ENCODE data around the gene RAB24. TPM values are rescaled to one million over a fixed set of nuclear protein-coding genes. Genes with fewer than 3 reads are reported as not detected.

RAB24 gene
- total and polyA plus RNA-seq, 2 donors (not counting 1 experiment from before 2014, with no cell fraction given), result 25.9 to 34.2 TPM

DNA sequence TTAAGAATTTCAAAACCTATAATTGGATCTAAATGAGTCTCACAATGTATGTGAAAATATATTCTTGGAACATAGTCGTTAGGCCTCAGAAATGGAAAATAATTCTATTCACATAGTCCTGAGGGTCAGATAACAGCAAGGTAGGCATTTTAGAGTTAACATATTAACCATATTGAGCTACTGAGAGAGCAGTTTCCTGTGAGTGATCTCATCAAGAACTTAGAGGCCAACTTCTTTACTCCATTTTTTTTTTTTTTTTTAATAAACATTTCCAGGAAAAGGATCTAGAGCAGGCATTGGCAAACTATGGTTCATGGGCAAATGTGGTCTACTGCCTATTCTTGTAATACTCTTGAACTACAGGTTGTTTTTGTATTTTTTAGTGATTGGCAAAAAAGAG is 26.6 kb downstream of the RAB24 start:
- H3K4me2 ChIP-seq (ENCODE audit: extremely low read depth, insufficient read depth, low read length), result no peak overlapping the region
- TF ChIP-seq, protein P1, sequence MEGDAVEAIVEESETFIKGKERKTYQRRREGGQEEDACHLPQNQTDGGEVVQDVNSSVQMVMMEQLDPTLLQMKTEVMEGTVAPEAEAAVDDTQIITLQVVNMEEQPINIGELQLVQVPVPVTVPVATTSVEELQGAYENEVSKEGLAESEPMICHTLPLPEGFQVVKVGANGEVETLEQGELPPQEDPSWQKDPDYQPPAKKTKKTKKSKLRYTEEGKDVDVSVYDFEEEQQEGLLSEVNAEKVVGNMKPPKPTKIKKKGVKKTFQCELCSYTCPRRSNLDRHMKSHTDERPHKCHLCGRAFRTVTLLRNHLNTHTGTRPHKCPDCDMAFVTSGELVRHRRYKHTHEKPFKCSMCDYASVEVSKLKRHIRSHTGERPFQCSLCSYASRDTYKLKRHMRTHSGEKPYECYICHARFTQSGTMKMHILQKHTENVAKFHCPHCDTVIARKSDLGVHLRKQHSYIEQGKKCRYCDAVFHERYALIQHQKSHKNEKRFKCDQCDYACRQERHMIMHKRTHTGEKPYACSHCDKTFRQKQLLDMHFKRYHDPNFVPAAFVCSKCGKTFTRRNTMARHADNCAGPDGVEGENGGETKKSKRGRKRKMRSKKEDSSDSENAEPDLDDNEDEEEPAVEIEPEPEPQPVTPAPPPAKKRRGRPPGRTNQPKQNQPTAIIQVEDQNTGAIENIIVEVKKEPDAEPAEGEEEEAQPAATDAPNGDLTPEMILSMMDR (conservative IDR thresholded peaks at IDR 0.05 in 1 of 2, IDR thresholded peaks at IDR 0.05 in 1 of 2; ENCODE audit: low read depth in 1 of 2, low read length in 2 of 2), result no peak
- no peak for TF ChIP-seq EZH2 (IDR thresholded peaks at IDR 0.05; ENCODE audit: low read length, missing control alignments)
- no peaks in the 10 kb centered on the region for H3K4me1 ChIP-seq (ENCODE audit: control insufficient read depth, extremely low read depth, insufficient read depth, low read length)
- no peak overlapping the region for H3K27ac ChIP-seq (ENCODE audit: insufficient read depth, low read length)
- no peaks in the 10 kb centered on the region for H3K27me3 ChIP-seq (ENCODE audit: control insufficient read depth, insufficient read depth, low read length)
- DNase-seq (ENCODE audit: low read depth in 2 of 2), result no peak
- H3K4me3 ChIP-seq (replicated peaks in 1 of 4; ENCODE audit: control extremely low read depth in 1 of 4, insufficient read depth in 1 of 4, low read depth in 3 of 4, low read length in 4 of 4), result no peak overlapping the region
- H2AFZ ChIP-seq (ENCODE audit: low read length), result no peak overlapping the region
- no peaks in the 10 kb centered on the region for H3K79me2 ChIP-seq (ENCODE audit: control insufficient read depth, insufficient read depth, low read length)
- no peaks in the 10 kb centered on the region for H3K9me3 ChIP-seq (ENCODE audit: control insufficient read depth, insufficient read depth, low read depth, low read length)
- peaks cover 6% of the 10 kb centered on the region for H3K36me3 ChIP-seq (ENCODE audit: control insufficient read depth, insufficient read depth, low read length)
- no peaks in the 10 kb centered on the region for H4K20me1 ChIP-seq (ENCODE audit: control insufficient read depth, extremely low read depth, insufficient read depth, low read length)
- no peak overlapping the region for H3K9ac ChIP-seq (ENCODE audit: insufficient read depth, low read length)

DNA sequence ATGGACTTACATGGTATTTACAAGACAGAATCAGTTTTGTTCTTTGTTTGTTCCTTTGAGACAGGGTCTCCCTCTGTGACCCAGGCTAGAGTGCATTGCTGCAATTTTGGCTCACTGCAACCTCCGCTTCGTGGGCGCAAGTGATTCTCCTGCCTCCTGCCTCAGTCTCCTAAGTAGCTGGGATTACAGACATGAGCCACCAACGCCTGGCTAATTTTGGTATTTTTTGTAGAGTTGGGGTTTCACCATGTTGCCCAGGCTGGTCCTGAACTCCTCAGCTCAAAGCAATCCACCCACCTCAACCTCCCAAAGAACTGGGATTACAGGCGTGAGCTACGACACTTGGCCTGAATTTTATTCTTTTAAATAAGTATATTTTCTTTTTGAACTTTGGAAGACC is 27.6 kb downstream of the RAB24 start:
- Histone ChIP-seq H3K4me3 (replicated peaks in 1 of 4; ENCODE audit: control extremely low read depth in 1 of 4, insufficient read depth in 1 of 4, low read depth in 3 of 4, low read length in 4 of 4) (no peak overlapping the region), H3K4me1 (ENCODE audit: control insufficient read depth, extremely low read depth, insufficient read depth, low read length) (peaks cover 4% of the 10 kb centered on the region), H3K9me3 (ENCODE audit: control insufficient read depth, insufficient read depth, low read depth, low read length) (no peaks in the 10 kb centered on the region), H2AFZ (ENCODE audit: low read length) (no peak overlapping the region), H3K79me2 (ENCODE audit: control insufficient read depth, insufficient read depth, low read length) (no peaks in the 10 kb centered on the region), H4K20me1 (ENCODE audit: control insufficient read depth, extremely low read depth, insufficient read depth, low read length) (no peaks in the 10 kb centered on the region), H3K27me3 (ENCODE audit: control insufficient read depth, insufficient read depth, low read length) (no peaks in the 10 kb centered on the region), H3K9ac (ENCODE audit: insufficient read depth, low read length) (no peak overlapping the region), H3K4me2 (ENCODE audit: extremely low read depth, insufficient read depth, low read length) (no peak overlapping the region), H3K36me3 (ENCODE audit: control insufficient read depth, insufficient read depth, low read length) (peaks cover 6% of the 10 kb centered on the region), H3K27ac (ENCODE audit: insufficient read depth, low read length) (no peak overlapping the region)
- DNase-seq (ENCODE audit: low read depth in 2 of 2), result no peak
- TF ChIP-seq EZH2 (IDR thresholded peaks at IDR 0.05; ENCODE audit: low read length, missing control alignments), result no peak
- TF ChIP-seq, protein P1 (conservative IDR thresholded peaks at IDR 0.05 in 1 of 2, IDR thresholded peaks at IDR 0.05 in 1 of 2; ENCODE audit: low read depth in 1 of 2, low read length in 2 of 2), result no peak

DNA sequence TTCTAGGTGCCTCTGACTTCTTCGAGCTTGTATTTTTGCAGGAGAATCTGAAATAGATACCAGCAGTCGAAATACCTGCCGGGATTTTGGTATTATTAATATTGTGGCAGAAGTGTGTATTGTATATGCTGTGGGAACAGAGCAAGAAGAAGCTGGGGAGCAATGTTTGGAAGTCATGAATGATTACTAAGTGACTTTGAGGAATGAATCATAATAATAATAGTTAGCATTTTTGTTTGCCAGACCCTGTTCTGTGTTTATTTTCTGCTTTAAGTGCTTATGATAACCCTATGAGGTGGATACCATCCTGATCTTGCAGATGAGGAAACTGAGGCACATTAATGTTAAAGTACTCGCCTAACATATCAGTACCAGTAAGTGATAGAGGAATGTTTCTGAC is 32.4 kb downstream of the RAB24 start:
- no peak for TF ChIP-seq EZH2 (IDR thresholded peaks at IDR 0.05; ENCODE audit: low read length, missing control alignments)
- TF ChIP-seq, protein P1 (conservative IDR thresholded peaks at IDR 0.05 in 1 of 2, IDR thresholded peaks at IDR 0.05 in 1 of 2; ENCODE audit: low read depth in 1 of 2, low read length in 2 of 2), result no peak
- Histone ChIP-seq H3K36me3 (ENCODE audit: control insufficient read depth, insufficient read depth, low read length) (peaks cover 10% of the 10 kb centered on the region), H2AFZ (ENCODE audit: low read length) (no peak overlapping the region), H3K9ac (ENCODE audit: insufficient read depth, low read length) (no peak overlapping the region), H3K27ac (ENCODE audit: insufficient read depth, low read length) (no peak overlapping the region), H3K79me2 (ENCODE audit: control insufficient read depth, insufficient read depth, low read length) (no peaks in the 10 kb centered on the region), H3K9me3 (ENCODE audit: control insufficient read depth, insufficient read depth, low read depth, low read length) (no peaks in the 10 kb centered on the region), H3K4me1 (ENCODE audit: control insufficient read depth, extremely low read depth, insufficient read depth, low read length) (peaks cover 6% of the 10 kb centered on the region), H4K20me1 (ENCODE audit: control insufficient read depth, extremely low read depth, insufficient read depth, low read length) (no peaks in the 10 kb centered on the region), H3K4me3 (replicated peaks in 1 of 4; ENCODE audit: control extremely low read depth in 1 of 4, insufficient read depth in 1 of 4, low read depth in 3 of 4, low read length in 4 of 4) (no peak overlapping the region), H3K4me2 (ENCODE audit: extremely low read depth, insufficient read depth, low read length) (no peak overlapping the region), H3K27me3 (ENCODE audit: control insufficient read depth, insufficient read depth, low read length) (no peaks in the 10 kb centered on the region)
- no peak for DNase-seq (ENCODE audit: low read depth in 2 of 2)
